ENCODE results near the gene KYAT1.
"Not testable (repeated sequence)": the region's sequence is repeated elsewhere in the genome, so short reads cannot be mapped to it uniquely, and the experiment has no call there.

Gene KYAT1

GRCh38 chr9:128854454-128854853 is 27.3 kb downstream of the KYAT1 start:
- H3K4me1 ChIP-seq; DNase-seq (ENCODE audit: low spot score in 2 of 2); H3K4me3 ChIP-seq; H3K27me3 ChIP-seq (ENCODE audit: low read depth); H3K9me3 ChIP-seq; H3K36me3 ChIP-seq (replicated peaks): not testable (repeated sequence)
- in situ Hi-C loops (cut with MboI; ENCODE audit: low sequenced_read_pairs) = loop anchor here (5.0 kb wide), 1 partner anchor 73 kb away; no protein-coding TSS in a partner anchor

GRCh38 chr9:128852646-128853045 is 29.1 kb downstream of the KYAT1 start:
- not testable (repeated sequence) for DNase-seq (ENCODE audit: low spot score in 2 of 2); H3K4me1 ChIP-seq; H3K36me3 ChIP-seq (replicated peaks); H3K4me3 ChIP-seq; H3K27me3 ChIP-seq (ENCODE audit: low read depth); H3K9me3 ChIP-seq
- in situ Hi-C loops (cut with MboI; ENCODE audit: low sequenced_read_pairs) = loop anchor here (5.0 kb wide), 1 partner anchor 75 kb away; no protein-coding TSS in a partner anchor

- not testable (repeated sequence) for H3K27me3 ChIP-seq (ENCODE audit: low read depth); H3K36me3 ChIP-seq (replicated peaks); H3K4me3 ChIP-seq; H3K4me1 ChIP-seq; H3K9me3 ChIP-seq
- in situ Hi-C loops (cut with MboI; ENCODE audit: low sequenced_read_pairs) = loop anchor here (5.0 kb wide), 1 partner anchor 75 kb away; no protein-coding TSS in a partner anchor
- peak in 1 of 2 experiments; percentile 43 for DNase-seq (ENCODE audit: low spot score in 2 of 2)
These were observed 29.8 kb downstream of the KYAT1 start for GRCh38 chr9:128851779-128852600.

- in situ Hi-C loops (cut with MboI; ENCODE audit: low sequenced_read_pairs) = loop anchor here (5.0 kb wide), 1 partner anchor 76 kb away; no protein-coding TSS in a partner anchor
- not testable (repeated sequence) for H3K4me3 ChIP-seq; DNase-seq (ENCODE audit: low spot score in 2 of 2); H3K4me1 ChIP-seq; H3K36me3 ChIP-seq (replicated peaks); H3K27me3 ChIP-seq (ENCODE audit: low read depth); H3K9me3 ChIP-seq
These were observed 30.7 kb downstream of the KYAT1 start for GRCh38 chr9:128851024-128851423.

- in situ Hi-C loops (cut with MboI; ENCODE audit: low sequenced_read_pairs) = no loop called here
- Histone ChIP-seq H3K4me1 (no peaks in the 10 kb centered on the region), H3K36me3 (replicated peaks) (no peaks in the 10 kb centered on the region), H3K27me3 (ENCODE audit: low read depth) (no peaks in the 10 kb centered on the region), H3K4me3 (no peak overlapping the region), H3K9me3 (peaks cover 2% of the 10 kb centered on the region; the same call in 1 of the 2 replicates)
- DNase-seq (ENCODE audit: low spot score in 2 of 2) = no peak
These were observed 33.9 kb downstream of the KYAT1 start for GRCh38 chr9:128847803-128848202.

GRCh38 chr9:128846680-128847030 is 35.1 kb downstream of the KYAT1 start:
- Histone ChIP-seq H3K4me1 (no peaks in the 10 kb centered on the region), H3K9me3 (peaks cover 2% of the 10 kb centered on the region; the same call in 1 of the 2 replicates), H3K36me3 (replicated peaks) (no peaks in the 10 kb centered on the region), H3K4me3 (no peak overlapping the region), H3K27me3 (ENCODE audit: low read depth) (no peaks in the 10 kb centered on the region)
- no peak for DNase-seq (ENCODE audit: low spot score in 2 of 2)
- in situ Hi-C loops (cut with MboI; ENCODE audit: low sequenced_read_pairs) = no loop called here

GRCh38 chr9:128845186-128845931 is 36.4 kb downstream of the KYAT1 start:
- Histone ChIP-seq H3K4me3 (no peak overlapping the region), H3K9me3 (peaks cover under 1% of the 10 kb centered on the region; the same call in 1 of the 2 replicates), H3K27me3 (ENCODE audit: low read depth) (no peaks in the 10 kb centered on the region), H3K36me3 (replicated peaks) (no peaks in the 10 kb centered on the region), H3K4me1 (no peaks in the 10 kb centered on the region)
- no peak for DNase-seq (ENCODE audit: low spot score in 2 of 2)
- in situ Hi-C loops (cut with MboI; ENCODE audit: low sequenced_read_pairs) = no loop called here

GRCh38 chr9:128843171-128843570 is 38.6 kb downstream of the KYAT1 start:
- in situ Hi-C loops (cut with MboI; ENCODE audit: low sequenced_read_pairs); H3K9me3 ChIP-seq; H3K4me1 ChIP-seq; H3K36me3 ChIP-seq (replicated peaks); DNase-seq (ENCODE audit: low spot score in 2 of 2); H3K27me3 ChIP-seq (ENCODE audit: low read depth); H3K4me3 ChIP-seq: not testable (repeated sequence)

- in situ Hi-C loops (cut with MboI; ENCODE audit: low sequenced_read_pairs) = no loop called here
- DNase-seq (ENCODE audit: low spot score in 2 of 2) = no peak
- H3K4me1 ChIP-seq = no peaks in the 10 kb centered on the region
- H3K9me3 ChIP-seq = no peaks in the 10 kb centered on the region
- H3K27me3 ChIP-seq (ENCODE audit: low read depth) = no peaks in the 10 kb centered on the region
- H3K36me3 ChIP-seq (replicated peaks) = no peaks in the 10 kb centered on the region
- no peak overlapping the region for H3K4me3 ChIP-seq
These were observed 39.9 kb downstream of the KYAT1 start for GRCh38 chr9:128841694-128842492.

GRCh38 chr9:128840524-128840923 is 41.2 kb downstream of the KYAT1 start:
- no peaks in the 10 kb centered on the region for H3K9me3 ChIP-seq
- no peaks in the 10 kb centered on the region for H3K27me3 ChIP-seq (ENCODE audit: low read depth)
- DNase-seq (ENCODE audit: low spot score in 2 of 2) = no peak
- H3K36me3 ChIP-seq (replicated peaks) = no peaks in the 10 kb centered on the region; the same call in 1 of the 2 replicates
- in situ Hi-C loops (cut with MboI; ENCODE audit: low sequenced_read_pairs) = no loop called here
- no peaks in the 10 kb centered on the region for H3K4me1 ChIP-seq
- no peak overlapping the region for H3K4me3 ChIP-seq

- H3K9me3 ChIP-seq = no peaks in the 10 kb centered on the region
- no peak overlapping the region for H3K4me3 ChIP-seq
- no peaks in the 10 kb centered on the region for H3K27me3 ChIP-seq (ENCODE audit: low read depth)
- H3K36me3 ChIP-seq (replicated peaks) = no peaks in the 10 kb centered on the region; the same call in none of the 2 replicates
- no peak for DNase-seq (ENCODE audit: low spot score in 2 of 2)
- H3K4me1 ChIP-seq = no peaks in the 10 kb centered on the region
- in situ Hi-C loops (cut with MboI; ENCODE audit: low sequenced_read_pairs) = no loop called here
These were observed 43.4 kb downstream of the KYAT1 start for GRCh38 chr9:128838338-128838737.

GRCh38 chr9:128836509-128837145 is 45.1 kb downstream of the KYAT1 start:
- DNase-seq (ENCODE audit: low spot score in 2 of 2) = no peak
- Histone ChIP-seq H3K9me3 (no peaks in the 10 kb centered on the region), H3K4me3 (no peak overlapping the region), H3K36me3 (replicated peaks) (no peaks in the 10 kb centered on the region; the same call in none of the 2 replicates), H3K27me3 (ENCODE audit: low read depth) (no peaks in the 10 kb centered on the region), H3K4me1 (no peaks in the 10 kb centered on the region)
- in situ Hi-C loops (cut with MboI; ENCODE audit: low sequenced_read_pairs) = no loop called here

All from HAP-1 (cell line).